ENCODE results near the gene MAPK14.
A peak's percentile ranks its signal among the peaks of the same experiment; 100 is the strongest.
"Not testable (repeated sequence)": the region's sequence is repeated elsewhere in the genome, so short reads cannot be mapped to it uniquely, and the experiment has no call there.

The MAPK14 gene

GRCh38 chr6:36028088-36028876 is 674 bp downstream of the MAPK14 start:
- TF ChIP-seq CTCF (conservative IDR thresholded peaks at IDR 0.05; ENCODE audit: low read length): no peak
- no peak for DNase-seq (ENCODE audit: low read depth)
- H3K4me3 ChIP-seq (ENCODE audit: low read length): peak overlapping the region; percentile 100

GRCh38 chr6:36028877-36029324 is 1.3 kb downstream of the MAPK14 start:
- peak; percentile 82 for DNase-seq (ENCODE audit: low read depth)
- peak overlapping the region; percentile 100 for H3K4me3 ChIP-seq (ENCODE audit: low read length)
- TF ChIP-seq CTCF (conservative IDR thresholded peaks at IDR 0.05; ENCODE audit: low read length): no peak

GRCh38 chr6:36029464-36029863 is 1.9 kb downstream of the MAPK14 start:
- H3K4me3 ChIP-seq (ENCODE audit: low read length): peak overlapping the region; percentile 100
- TF ChIP-seq CTCF (conservative IDR thresholded peaks at IDR 0.05; ENCODE audit: low read length): no peak
- peak; percentile 86 for DNase-seq (ENCODE audit: low read depth)

GRCh38 chr6:36032261-36032660 is 4.7 kb downstream of the MAPK14 start:
- DNase-seq (ENCODE audit: low read depth): no peak
- TF ChIP-seq CTCF (conservative IDR thresholded peaks at IDR 0.05; ENCODE audit: low read length): no peak

GRCh38 chr6:36033144-36033543 is 5.5 kb downstream of the MAPK14 start:
- H3K4me3 ChIP-seq (ENCODE audit: low read length); DNase-seq (ENCODE audit: low read depth): not testable (repeated sequence)

More at GRCh38 chr6:36032261-36032660, 4.7 kb downstream of the MAPK14 start:
- no peak overlapping the region for H3K4me3 ChIP-seq (ENCODE audit: low read length)

GRCh38 chr6:36033935-36034334 is 6.3 kb downstream of the MAPK14 start:
- H3K4me3 ChIP-seq (ENCODE audit: low read length): no peak overlapping the region
- no peak for DNase-seq (ENCODE audit: low read depth)
- no peak for TF ChIP-seq CTCF (conservative IDR thresholded peaks at IDR 0.05; ENCODE audit: low read length)

GRCh38 chr6:36034441-36034840 is 6.8 kb downstream of the MAPK14 start:
- DNase-seq (ENCODE audit: low read depth): no peak
- no peak overlapping the region for H3K4me3 ChIP-seq (ENCODE audit: low read length)
- no peak for TF ChIP-seq CTCF (conservative IDR thresholded peaks at IDR 0.05; ENCODE audit: low read length)
